Small intestine (tissue), 7 donors: ENCODE results near the gene UBB. TPM values are rescaled to one million over a fixed set of nuclear protein-coding genes. Genes with fewer than 3 reads are reported as not detected.
A peak's percentile ranks its signal among the peaks of the same experiment; 100 is the strongest.

ENCODE experiments used
- DNase-seq, 2 donors: peaks; one replicate each; pipeline versions ENCODE4 v3.0.0 to v3.0.0-alpha.2; 2013
- FAIRE-seq: peaks from 2 replicates; lab custom pipeline; 2012; peaks lifted over from hg19 to GRCh38; lab: Jason Lieb, UNC
- H3K27ac ChIP-seq, 3 donors: one replicate each; pipeline ENCODE4 v1.5.1; 2013; ENCODE audit warnings: low read length in 2 of 3, mild to moderate bottlenecking in 2 of 3, control low read depth in 1 of 3, inconsistent platforms in 1 of 3, low read depth in 1 of 3, moderate library complexity in 1 of 3
- H3K27me3 ChIP-seq, 3 donors: one replicate each; pipeline ENCODE4 v1.6.1; 2013; ENCODE audit warnings: low read length in 3 of 3, inconsistent platforms in 1 of 3; ENCODE audit not compliant: control insufficient read depth in 3 of 3, insufficient read depth in 3 of 3
- H3K36me3 ChIP-seq, 3 donors: one replicate each; pipeline ENCODE4 v1.6.1; 2013; ENCODE audit warnings: low read length in 3 of 3, inconsistent platforms in 1 of 3, low read depth in 1 of 3, mild to moderate bottlenecking in 1 of 3, moderate library complexity in 1 of 3; ENCODE audit not compliant: control insufficient read depth in 3 of 3, insufficient read depth in 2 of 3
- H3K4me1 ChIP-seq, 3 donors: one replicate each; pipeline ENCODE4 v1.6.1; 2013; ENCODE audit warnings: low read length in 2 of 3, inconsistent platforms in 1 of 3, low read depth in 1 of 3, mild to moderate bottlenecking in 1 of 3, moderate library complexity in 1 of 3; ENCODE audit not compliant: control insufficient read depth in 3 of 3, insufficient read depth in 2 of 3
- H3K4me3 ChIP-seq, 3 donors: one replicate each; pipeline ENCODE4 v1.5.1; 2013; ENCODE audit warnings: low read length in 3 of 3, control low read depth in 1 of 3, inconsistent platforms in 1 of 3, low read depth in 1 of 3, mild to moderate bottlenecking in 1 of 3, moderate library complexity in 1 of 3
- H3K9me3 ChIP-seq, 2 donors: one replicate each; pipeline ENCODE4 v1.6.1; 2013; ENCODE audit warnings: low read depth in 1 of 2, low read length in 1 of 2; ENCODE audit not compliant: control insufficient read depth in 2 of 2, insufficient read depth in 1 of 2
- WGBS, 3 donors: extraction: QIAGEN DNeasy Blood & Tissue Kit; methylation state at CpG; one replicate each; pipeline ENCODE4 v1.1.7; 2013; 5-methylcytosine and 5-hydroxymethylcytosine counted together
- polyA plus RNA-seq, 4 donors: library from polyadenylated mRNA; stranded (reverse) in 3 of 4; unstranded in 1 of 4; fragments of 200-250 nt in 3 of 4; fragments of 120-200 nt in 1 of 4; gene quantifications; one replicate each; pipeline versions ENCODE4 v1.2.1 to v1.2.3, GENCODE V29; 2013
- donor health status: healthy with polysubstance abuse.
- donor health status: control.
- donor health status: control.
- donor health status: Bipolar disorder and iron deficiency.
- donor health status: healthy.

Gene UBB
- polyA plus RNA-seq, 4 donors = 1,011 to 2,335 (median 1,850) TPM

DNA sequence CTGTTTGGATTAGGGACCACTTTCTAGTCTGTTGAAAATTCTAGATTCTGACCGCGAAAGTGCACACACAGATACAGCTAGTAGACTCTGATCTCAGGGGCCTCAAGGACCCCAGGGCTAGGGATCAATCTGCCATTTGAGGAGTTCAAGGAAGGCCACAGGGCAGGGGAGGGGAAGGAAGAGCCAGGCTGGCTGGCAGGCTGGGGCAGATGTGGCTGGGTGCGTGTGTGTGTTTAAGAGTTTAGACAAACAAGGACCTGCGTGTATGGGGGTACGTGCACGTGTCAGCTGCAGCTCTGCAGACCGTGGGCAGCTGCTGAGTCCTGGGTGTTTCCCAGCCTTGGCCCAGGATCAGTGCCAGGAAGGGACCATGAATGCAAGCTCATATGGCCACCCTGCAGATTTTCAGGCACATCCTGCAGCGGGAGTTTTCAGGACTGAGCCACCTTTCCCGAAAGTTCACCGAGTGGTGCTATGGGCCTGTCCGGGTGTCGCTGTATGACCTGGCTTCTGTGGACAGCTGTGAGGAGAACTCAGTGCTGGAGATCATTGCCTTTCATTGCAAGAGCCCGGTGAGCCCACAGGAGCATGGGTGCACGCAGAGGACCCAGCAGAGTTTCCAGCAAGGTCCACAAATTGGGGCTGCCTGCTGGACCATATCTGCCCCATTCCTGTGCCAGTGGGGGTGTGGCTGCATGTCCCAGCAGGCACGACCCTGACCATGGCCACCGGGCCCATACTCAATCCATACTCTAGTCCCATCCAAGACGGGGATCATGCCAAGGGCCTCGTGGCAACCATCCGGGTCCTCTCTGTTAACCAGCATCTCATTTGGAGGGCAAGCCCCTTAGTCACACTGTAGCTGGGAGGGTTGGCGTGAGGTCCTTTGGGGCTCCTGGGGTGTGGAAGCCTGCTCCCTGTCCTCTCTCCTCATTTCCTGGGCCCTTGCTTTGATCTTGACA is 45.1 kb downstream of the UBB start:
- no peak for FAIRE-seq
- DNase-seq = no peak
- WGBS, 3 donors = 70 to 82% (median 74%) methylated on average over 20 of the region's 20 CpGs

DNA sequence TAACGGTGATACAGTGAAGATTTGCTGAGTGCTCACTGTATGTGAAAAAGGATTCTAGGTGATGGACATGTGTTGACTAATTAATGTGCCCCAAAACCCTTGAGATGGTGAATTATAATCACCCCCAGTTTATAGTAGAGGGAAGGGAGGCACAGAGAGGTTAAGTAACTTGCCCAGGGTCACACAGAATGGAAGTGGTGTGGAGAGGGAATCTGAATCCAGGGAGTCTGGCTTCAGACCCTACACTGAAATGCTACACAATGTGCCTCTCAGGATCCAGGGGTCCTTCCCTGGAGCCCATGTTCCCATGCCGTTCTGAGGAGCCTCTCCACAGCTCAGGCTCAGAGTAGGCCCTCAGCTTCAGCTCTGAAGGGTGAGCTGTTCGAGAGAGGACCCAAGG is 46.1 kb downstream of the UBB start:
- no peak for FAIRE-seq
- Histone ChIP-seq H3K4me1 (peaks cover 0 to 4% (median 0%) of the 10 kb centered on the region in 3 donors), H3K27me3 (no peaks in the 10 kb centered on the region), H3K9me3 (no peaks in the 10 kb centered on the region), H3K4me3 (no peak overlapping the region), H3K36me3 (peaks cover 0 to 18% (median 4%) of the 10 kb centered on the region in 3 donors), H3K27ac (no peak overlapping the region)
- no peak for DNase-seq
- 97 to 98% (median 97%) methylated on average over 3 of the region's 3 CpGs for WGBS, 3 donors

More for the DNA sequence above, 45.1 kb downstream of the UBB start:
- peaks cover 0 to 4% (median 0%) of the 10 kb centered on the region in 3 donors for H3K4me1 ChIP-seq
- H3K36me3 ChIP-seq = peaks cover 0 to 18% (median 4%) of the 10 kb centered on the region in 3 donors
- no peaks in the 10 kb centered on the region for H3K27me3 ChIP-seq
- no peaks in the 10 kb centered on the region for H3K9me3 ChIP-seq
- H3K27ac ChIP-seq = no peak overlapping the region
- no peak overlapping the region for H3K4me3 ChIP-seq

DNA sequence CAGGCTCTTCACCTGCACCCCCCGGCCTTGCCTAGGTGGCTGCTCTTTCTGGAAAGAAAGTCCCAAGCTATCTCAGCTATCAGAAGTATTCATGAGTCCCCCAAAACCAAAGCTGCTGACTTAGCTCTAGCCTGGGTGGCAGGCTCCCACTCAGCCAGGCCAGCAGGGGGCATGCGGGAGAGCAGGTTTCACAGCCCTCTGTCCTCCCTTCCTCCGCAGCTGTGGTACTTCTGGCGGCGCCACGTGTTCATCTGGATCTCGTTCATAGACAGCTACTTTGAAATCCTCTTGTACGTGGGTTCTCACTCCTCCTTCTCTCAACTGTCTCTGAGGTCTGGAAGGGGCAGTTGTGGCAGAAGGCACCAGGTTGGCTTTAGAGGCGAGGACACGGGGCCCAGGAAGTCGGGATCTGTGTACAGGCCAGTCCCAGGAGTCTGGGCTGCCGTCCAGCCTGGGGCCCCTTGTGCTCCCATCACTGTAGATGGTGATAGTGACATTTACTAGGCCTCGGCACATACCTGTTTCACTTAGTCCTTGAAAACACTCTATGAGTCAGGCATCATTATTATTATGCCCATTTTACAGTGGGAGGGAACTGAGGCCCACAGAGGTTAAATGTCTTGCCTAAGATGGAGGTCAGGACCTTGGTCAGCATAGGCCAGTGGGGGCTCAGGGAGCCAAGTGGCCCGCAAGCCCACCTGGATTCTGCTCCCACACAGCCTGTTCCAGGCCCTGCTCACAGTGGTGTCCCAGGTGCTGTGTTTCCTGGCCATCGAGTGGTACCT is 47.4 kb downstream of the UBB start:
- no peaks in the 10 kb centered on the region for H3K9me3 ChIP-seq
- H3K27me3 ChIP-seq = no peaks in the 10 kb centered on the region
- H3K27ac ChIP-seq = no peak overlapping the region
- peak; percentile 73 to 74 for DNase-seq
- H3K4me3 ChIP-seq = no peak overlapping the region
- peaks cover 0 to 14% (median 4%) of the 10 kb centered on the region in 3 donors for H3K36me3 ChIP-seq
- H3K4me1 ChIP-seq = peaks cover 0 to 4% (median 0%) of the 10 kb centered on the region in 3 donors
- no peak for FAIRE-seq
- WGBS, 3 donors = 39 to 60% (median 51%) methylated on average over 15 of the region's 15 CpGs

DNA sequence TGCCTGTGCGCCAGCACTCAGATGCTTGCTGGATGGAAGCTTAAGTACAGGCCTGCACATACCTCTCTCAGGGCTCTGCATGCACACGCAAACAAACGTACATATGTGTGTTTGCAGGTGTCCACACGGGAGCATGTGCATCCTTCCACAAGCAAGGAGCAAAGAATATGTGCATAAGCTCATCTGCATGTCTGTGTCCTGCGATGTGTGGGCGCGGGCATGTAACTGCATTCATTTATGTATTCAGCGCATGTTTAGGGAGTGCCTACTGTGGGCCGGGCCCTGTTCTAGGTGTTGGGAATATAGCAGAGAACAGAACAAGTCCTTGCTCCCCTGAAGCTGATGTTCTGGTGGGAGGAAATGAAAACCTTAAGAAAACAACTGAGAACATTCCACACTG is 48.2 kb downstream of the UBB start:
- FAIRE-seq (no peak), DNase-seq (no peak)
- H3K4me1 ChIP-seq = peaks cover 0 to 4% (median 0%) of the 10 kb centered on the region in 3 donors
- WGBS, 3 donors = 94 to 96% (median 95%) methylated on average over 9 of the region's 9 CpGs
- H3K36me3 ChIP-seq = peaks cover 0 to 14% (median 2%) of the 10 kb centered on the region in 3 donors
- no peaks in the 10 kb centered on the region for H3K9me3 ChIP-seq
- no peaks in the 10 kb centered on the region for H3K27me3 ChIP-seq
- H3K4me3 ChIP-seq = no peak overlapping the region
- no peak overlapping the region for H3K27ac ChIP-seq

DNA sequence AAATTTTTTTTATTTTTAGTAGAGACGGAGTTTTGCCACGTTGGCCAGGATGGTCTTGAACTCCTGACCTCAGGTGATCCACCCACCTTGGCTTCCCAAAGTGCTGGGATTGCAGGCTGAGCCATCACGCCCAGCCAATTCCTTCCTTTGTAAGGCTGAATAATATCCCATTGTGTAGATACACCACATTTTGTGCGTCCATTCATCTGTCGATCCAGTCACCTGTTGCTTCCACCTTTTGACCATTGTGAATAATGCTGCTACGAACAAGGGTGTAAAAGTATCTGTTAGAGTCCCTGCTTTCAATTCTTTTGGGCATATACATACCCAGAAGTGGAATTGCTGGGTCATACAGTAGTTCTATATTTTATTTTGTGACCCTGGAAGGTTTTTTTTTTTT is 49.8 kb downstream of the UBB start:
- Histone ChIP-seq H3K4me1 (peaks cover 0 to 4% (median 0%) of the 10 kb centered on the region in 3 donors), H3K27ac (no peak overlapping the region), H3K27me3 (no peaks in the 10 kb centered on the region), H3K36me3 (peaks cover 0 to 14% (median 2%) of the 10 kb centered on the region in 3 donors), H3K9me3 (no peaks in the 10 kb centered on the region), H3K4me3 (no peak overlapping the region)
- no peak for DNase-seq
- no peak for FAIRE-seq
- 67 to 87% (median 68%) methylated on average over 6 of the region's 6 CpGs for WGBS, 3 donors

DNA sequence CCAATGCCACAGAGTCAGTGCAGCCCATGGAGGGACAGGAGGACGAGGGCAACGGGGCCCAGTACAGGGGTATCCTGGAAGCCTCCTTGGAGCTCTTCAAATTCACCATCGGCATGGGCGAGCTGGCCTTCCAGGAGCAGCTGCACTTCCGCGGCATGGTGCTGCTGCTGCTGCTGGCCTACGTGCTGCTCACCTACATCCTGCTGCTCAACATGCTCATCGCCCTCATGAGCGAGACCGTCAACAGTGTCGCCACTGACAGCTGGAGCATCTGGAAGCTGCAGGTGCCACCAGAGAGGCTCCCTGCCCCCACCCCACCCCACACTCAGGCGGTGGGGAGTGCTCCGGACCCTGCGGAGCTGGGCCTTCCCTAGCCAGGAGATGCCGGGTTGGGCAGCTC is 51.1 kb downstream of the UBB start:
- FAIRE-seq (no peak), DNase-seq (no peak)
- Histone ChIP-seq H3K9me3 (no peaks in the 10 kb centered on the region), H3K27me3 (no peaks in the 10 kb centered on the region), H3K4me3 (no peak overlapping the region), H3K36me3 (peaks cover 0 to 8% (median 2%) of the 10 kb centered on the region in 3 donors), H3K27ac (no peak overlapping the region), H3K4me1 (peaks cover 0 to 4% (median 0%) of the 10 kb centered on the region in 3 donors)
- WGBS, 3 donors = 92 to 97% (median 96%) methylated on average over 15 of the region's 15 CpGs

Other genes with a start within 250 kb of the UBB start
- 100 to 1,000 TPM in 3 of 4 donors, 10 to 100 TPM in 1; 69.3 to 227 (median 157) TPM for gene NCOR1, start 165.6 kb upstream of the UBB start, polyA plus RNA-seq
- 10 to 100 TPM; 19.0 to 43.1 (median 25.9) TPM for gene PIGL, start 163.9 kb upstream of the UBB start, polyA plus RNA-seq
- gene CENPV, start 27.6 kb upstream of the UBB start, polyA plus RNA-seq = 100 to 1,000 TPM; 115 to 185 (median 147) TPM
- 1 to 10 TPM in 3 of 4 donors, under 1 TPM in 1; 0.45 to 9.3 (median 3.3) TPM for gene TRPV2, start 34.5 kb downstream of the UBB start, polyA plus RNA-seq
- gene LRRC75A, start 111.1 kb downstream of the UBB start, polyA plus RNA-seq = 100 to 1,000 TPM in 1 of 4 donors, 10 to 100 TPM in 3; 30.5 to 130 (median 64.3) TPM
- 1 to 10 TPM in 2 of 4 donors, under 1 TPM in 1, not detected in 1; 0.81 to 2.7 (median 2.2) TPM for gene ZNF287, start 188.1 kb downstream of the UBB start, polyA plus RNA-seq